Right lobe of liver (tissue), 4 donors: ENCODE data around the gene PHLDB2.

ENCODE experiments used
- POLR2A ChIP-seq: fragments of 450-650 bp; IDR thresholded peaks from one replicate; pipeline ENCODE4 v1.6.1; 2017; ENCODE audit warnings: antibody characterized with exemption, mild to moderate bottlenecking
- TF ChIP-seq, protein P1 (sequence below), 4 donors: fragments of 200-600 bp in 3 of 4; fragments of 450-650 bp in 1 of 4; IDR thresholded peaks; one replicate each; pipeline versions ENCODE4 v1.5.1 to v1.8.0; 2016 to 2022; ENCODE audit warnings: antibody characterized with exemption in 4 of 4, mild to moderate bottlenecking in 2 of 4
- donor health status: DM: no; HTN: no; CAD: no.
- donor health status: DM: no; HTN: no; CAD: no.
- donor health status: DM: no; HTN: yes; CAD: no.

DNA sequence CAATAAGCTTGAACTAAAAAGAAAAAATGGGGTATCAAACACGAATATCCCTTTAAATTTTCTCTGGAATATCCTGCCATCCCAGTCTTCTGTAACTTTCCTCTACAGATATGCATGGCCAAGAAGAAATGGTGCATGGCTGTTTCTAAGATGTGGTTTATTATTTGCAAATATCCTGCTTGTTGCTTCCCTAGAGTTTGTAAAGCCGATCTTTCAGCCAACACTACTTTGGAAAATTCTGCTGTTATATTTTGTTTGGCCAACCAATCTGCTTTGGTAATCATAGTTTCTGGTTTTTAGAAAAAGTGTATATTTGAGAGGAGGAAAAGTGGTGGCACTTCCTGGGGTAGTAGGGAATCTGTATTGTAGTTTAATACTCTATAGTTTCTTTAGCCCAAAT is 13.9 kb downstream of the PHLDB2 start:
- TF ChIP-seq, protein P1, sequence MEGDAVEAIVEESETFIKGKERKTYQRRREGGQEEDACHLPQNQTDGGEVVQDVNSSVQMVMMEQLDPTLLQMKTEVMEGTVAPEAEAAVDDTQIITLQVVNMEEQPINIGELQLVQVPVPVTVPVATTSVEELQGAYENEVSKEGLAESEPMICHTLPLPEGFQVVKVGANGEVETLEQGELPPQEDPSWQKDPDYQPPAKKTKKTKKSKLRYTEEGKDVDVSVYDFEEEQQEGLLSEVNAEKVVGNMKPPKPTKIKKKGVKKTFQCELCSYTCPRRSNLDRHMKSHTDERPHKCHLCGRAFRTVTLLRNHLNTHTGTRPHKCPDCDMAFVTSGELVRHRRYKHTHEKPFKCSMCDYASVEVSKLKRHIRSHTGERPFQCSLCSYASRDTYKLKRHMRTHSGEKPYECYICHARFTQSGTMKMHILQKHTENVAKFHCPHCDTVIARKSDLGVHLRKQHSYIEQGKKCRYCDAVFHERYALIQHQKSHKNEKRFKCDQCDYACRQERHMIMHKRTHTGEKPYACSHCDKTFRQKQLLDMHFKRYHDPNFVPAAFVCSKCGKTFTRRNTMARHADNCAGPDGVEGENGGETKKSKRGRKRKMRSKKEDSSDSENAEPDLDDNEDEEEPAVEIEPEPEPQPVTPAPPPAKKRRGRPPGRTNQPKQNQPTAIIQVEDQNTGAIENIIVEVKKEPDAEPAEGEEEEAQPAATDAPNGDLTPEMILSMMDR (IDR thresholded peaks at IDR 0.05): no peak
- TF ChIP-seq POLR2A: no peak
